Ishikawa (cell line): ENCODE measurements around the gene PRTG.

Experiments
- CEBPB ChIP-seq: IDR thresholded peaks from 2 replicates; pipeline ENCODE4 v1.6.1; 2012
- CREB1 ChIP-seq: IDR thresholded peaks from 2 replicates; pipeline ENCODE4 v1.6.1; 2012; ENCODE audit warnings: low read depth
- EGR1 ChIP-seq: IDR thresholded peaks from 2 replicates; pipeline ENCODE4 v1.6.1; 2012
- EP300 ChIP-seq: IDR thresholded peaks from 2 replicates; pipeline ENCODE4 v1.6.1; 2012; ENCODE audit warnings: borderline replicate concordance
- FOXM1 ChIP-seq: IDR thresholded peaks from 2 replicates; pipeline ENCODE4 v1.6.1; 2012; ENCODE audit warnings: low read depth, borderline replicate concordance
- NFIC ChIP-seq: IDR thresholded peaks from 2 replicates; pipeline ENCODE4 v1.6.1; 2012
- RAD21 ChIP-seq: IDR thresholded peaks from 2 replicates; pipeline ENCODE4 v1.6.1; 2012; ENCODE audit warnings: low read depth
- REST ChIP-seq: IDR thresholded peaks from 2 replicates; pipeline ENCODE4 v1.6.1; 2012; ENCODE audit warnings: low read depth, mild to moderate bottlenecking
- TAF1 ChIP-seq: IDR thresholded peaks from 2 replicates; pipeline ENCODE4 v1.6.1; 2012; ENCODE audit warnings: low read depth, mild to moderate bottlenecking
- TCF12 ChIP-seq: IDR thresholded peaks from 2 replicates; pipeline ENCODE4 v1.6.1; 2012; ENCODE audit warnings: low read depth
- TEAD4 ChIP-seq: IDR thresholded peaks from 2 replicates; pipeline ENCODE4 v1.6.1; 2012
- USF1 ChIP-seq: IDR thresholded peaks from 2 replicates; pipeline ENCODE4 v1.6.1; 2012
- YY1 ChIP-seq: IDR thresholded peaks from 2 replicates; pipeline ENCODE4 v1.6.1; 2012; ENCODE audit warnings: low read depth
- ZBTB7A ChIP-seq: IDR thresholded peaks from 2 replicates; pipeline ENCODE4 v1.6.1; 2012; ENCODE audit warnings: low read depth
- TF ChIP-seq, protein P1 (sequence below): IDR thresholded peaks from 2 replicates; pipeline ENCODE4 v1.6.1; 2012

Gene PRTG

GRCh38 chr15:55619783-55620182 is 123.2 kb downstream of the PRTG start:
- TF ChIP-seq, protein P1, sequence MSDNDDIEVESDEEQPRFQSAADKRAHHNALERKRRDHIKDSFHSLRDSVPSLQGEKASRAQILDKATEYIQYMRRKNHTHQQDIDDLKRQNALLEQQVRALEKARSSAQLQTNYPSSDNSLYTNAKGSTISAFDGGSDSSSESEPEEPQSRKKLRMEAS = no peak
- TF ChIP-seq CEBPB (no peak), USF1 (no peak), EP300 (no peak), NFIC (no peak), TCF12 (no peak), EGR1 (no peak), RAD21 (no peak)

GRCh38 chr15:55618387-55618786 is 124.6 kb downstream of the PRTG start:
- TF ChIP-seq FOXM1 (no peak), CREB1 (no peak), TEAD4 (no peak), ZBTB7A (no peak), RAD21 (no peak), EP300 (no peak), REST (no peak), USF1 (no peak), YY1 (no peak), CEBPB (no peak), TAF1 (no peak), EGR1 (no peak)
- TF ChIP-seq, protein P1 = no peak

GRCh38 chr15:55615445-55615844 is 127.5 kb downstream of the PRTG start:
- TF ChIP-seq, protein P1 = no peak
- TF ChIP-seq FOXM1 = no peak
- no peak for TF ChIP-seq CEBPB
- no peak for TF ChIP-seq NFIC
- no peak for TF ChIP-seq TCF12
- TF ChIP-seq TEAD4 = no peak
- no peak for TF ChIP-seq USF1
- TF ChIP-seq CREB1 = no peak
- no peak for TF ChIP-seq EGR1
- TF ChIP-seq RAD21 = no peak
- no peak for TF ChIP-seq REST
- no peak for TF ChIP-seq YY1
- no peak for TF ChIP-seq ZBTB7A
- TF ChIP-seq TAF1 = no peak
- TF ChIP-seq EP300 = no peak

DNA sequence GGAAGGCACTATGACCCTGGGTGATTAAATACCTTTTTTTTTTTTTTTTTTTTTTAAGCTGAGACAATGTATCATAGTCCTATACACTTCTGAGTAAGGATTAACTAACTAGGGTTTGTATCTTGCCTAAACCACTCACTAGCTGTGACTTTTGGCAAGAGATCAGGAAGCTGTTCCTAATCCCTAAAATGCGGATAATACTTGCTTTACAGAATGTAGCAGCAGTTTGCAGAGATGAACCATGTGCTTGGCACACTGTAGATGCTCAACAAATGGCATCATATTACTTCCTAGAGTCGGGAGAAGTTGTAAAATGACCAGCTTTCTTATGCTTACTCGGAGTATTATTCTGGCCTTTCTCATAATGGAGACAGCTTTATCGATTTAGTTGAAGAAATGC is 129.2 kb downstream of the PRTG start:
- TF ChIP-seq RAD21 = no peak
- no peak for TF ChIP-seq CREB1
- TF ChIP-seq YY1 = no peak
- no peak for TF ChIP-seq FOXM1
- no peak for TF ChIP-seq USF1

DNA sequence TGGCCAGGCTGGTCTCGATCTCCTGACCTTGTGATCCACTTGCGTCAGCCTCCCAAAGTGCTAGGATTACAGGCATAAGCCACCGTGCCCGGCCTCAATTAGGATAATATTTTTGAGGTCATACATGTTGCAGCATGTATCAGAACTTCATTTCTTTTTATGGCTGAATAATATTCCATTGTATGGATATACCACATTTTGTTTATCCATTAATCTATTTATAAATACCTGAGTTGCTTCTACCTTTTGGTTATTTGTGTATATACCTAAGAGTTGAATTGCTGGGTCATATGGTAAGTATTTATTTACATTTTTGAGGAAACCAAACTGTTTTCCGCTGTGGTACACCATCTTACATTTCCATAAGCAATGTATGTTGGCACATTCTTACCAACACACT is 136.7 kb downstream of the PRTG start:
- no peak for TF ChIP-seq EGR1
- TF ChIP-seq REST = no peak
- no peak for TF ChIP-seq TEAD4
- TF ChIP-seq YY1 = no peak
- no peak for TF ChIP-seq NFIC
- no peak for TF ChIP-seq EP300
- TF ChIP-seq RAD21 = no peak
- TF ChIP-seq TAF1 = no peak
- TF ChIP-seq CEBPB = no peak
- TF ChIP-seq USF1 = no peak
- TF ChIP-seq CREB1 = no peak
